ENCODE data around the gene HES3. TPM values are rescaled to one million over a fixed set of nuclear protein-coding genes. Genes with fewer than 3 reads are reported as not detected.

HES3 gene
- total and polyA plus RNA-seq, 2 experiments from 2014 or later: not detected

DNA sequence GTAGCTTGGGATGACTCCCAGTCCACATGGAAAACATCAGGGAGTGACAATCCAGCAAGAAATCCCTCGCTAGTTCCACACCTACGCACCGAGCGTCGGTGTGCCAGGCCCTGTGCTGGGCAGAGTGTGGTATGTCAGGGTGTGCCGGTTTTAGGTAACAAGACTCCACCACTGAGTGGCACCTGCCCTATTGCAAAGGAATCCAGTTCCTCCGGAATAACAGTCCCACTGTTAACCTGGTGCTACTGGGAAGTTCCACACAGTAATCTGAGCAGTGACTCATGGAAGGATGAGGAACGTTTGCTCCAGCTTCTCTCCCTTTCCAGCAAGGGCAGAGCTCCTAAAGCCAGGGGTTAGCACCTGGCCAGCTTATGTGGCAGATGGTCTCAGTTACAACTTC lies 23.7 kb upstream of the HES3 start:
- H3K4me3 ChIP-seq: no peak overlapping the region
- peaks cover 20% of the 10 kb centered on the region for H3K36me3 ChIP-seq
- H3K9me3 ChIP-seq (ENCODE audit: low read depth): no peaks in the 10 kb centered on the region
- H3K27ac ChIP-seq: peak overlapping the region; percentile 34
- no peak for DNase-seq (ENCODE audit: low read depth in 1 of 2, low spot score in 1 of 2)
- H3K27me3 ChIP-seq: no peaks in the 10 kb centered on the region
- TF ChIP-seq, protein P1, sequence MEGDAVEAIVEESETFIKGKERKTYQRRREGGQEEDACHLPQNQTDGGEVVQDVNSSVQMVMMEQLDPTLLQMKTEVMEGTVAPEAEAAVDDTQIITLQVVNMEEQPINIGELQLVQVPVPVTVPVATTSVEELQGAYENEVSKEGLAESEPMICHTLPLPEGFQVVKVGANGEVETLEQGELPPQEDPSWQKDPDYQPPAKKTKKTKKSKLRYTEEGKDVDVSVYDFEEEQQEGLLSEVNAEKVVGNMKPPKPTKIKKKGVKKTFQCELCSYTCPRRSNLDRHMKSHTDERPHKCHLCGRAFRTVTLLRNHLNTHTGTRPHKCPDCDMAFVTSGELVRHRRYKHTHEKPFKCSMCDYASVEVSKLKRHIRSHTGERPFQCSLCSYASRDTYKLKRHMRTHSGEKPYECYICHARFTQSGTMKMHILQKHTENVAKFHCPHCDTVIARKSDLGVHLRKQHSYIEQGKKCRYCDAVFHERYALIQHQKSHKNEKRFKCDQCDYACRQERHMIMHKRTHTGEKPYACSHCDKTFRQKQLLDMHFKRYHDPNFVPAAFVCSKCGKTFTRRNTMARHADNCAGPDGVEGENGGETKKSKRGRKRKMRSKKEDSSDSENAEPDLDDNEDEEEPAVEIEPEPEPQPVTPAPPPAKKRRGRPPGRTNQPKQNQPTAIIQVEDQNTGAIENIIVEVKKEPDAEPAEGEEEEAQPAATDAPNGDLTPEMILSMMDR (IDR thresholded peaks at IDR 0.05; ENCODE audit: low read depth, low read length): no peak
- H3K4me1 ChIP-seq (ENCODE audit: low read depth): peaks cover 7% of the 10 kb centered on the region

- TF ChIP-seq, protein P1 (IDR thresholded peaks at IDR 0.05; ENCODE audit: low read depth, low read length): no peak
- H3K4me3 ChIP-seq: no peak overlapping the region
- no peaks in the 10 kb centered on the region for H3K27me3 ChIP-seq
- no peaks in the 10 kb centered on the region for H3K9me3 ChIP-seq (ENCODE audit: low read depth)
- peaks cover 20% of the 10 kb centered on the region for H3K36me3 ChIP-seq
- H3K27ac ChIP-seq: peak overlapping the region; percentile 69
- H3K4me1 ChIP-seq (ENCODE audit: low read depth): peaks cover 7% of the 10 kb centered on the region
- no peak for DNase-seq (ENCODE audit: low read depth in 1 of 2, low spot score in 1 of 2)
Measured at GRCh38 chr1:6221210-6221784, 22.7 kb upstream of the HES3 start.

GRCh38 chr1:6222636-6223035 lies 21.3 kb upstream of the HES3 start:
- peaks cover 7% of the 10 kb centered on the region for H3K4me1 ChIP-seq (ENCODE audit: low read depth)
- peak in 1 of 2 donors; percentile 58 for DNase-seq (ENCODE audit: low read depth in 1 of 2, low spot score in 1 of 2)
- peak overlapping the region; percentile 69 for H3K27ac ChIP-seq
- no peaks in the 10 kb centered on the region for H3K27me3 ChIP-seq
- H3K36me3 ChIP-seq: peaks cover 28% of the 10 kb centered on the region
- TF ChIP-seq, protein P1 (IDR thresholded peaks at IDR 0.05; ENCODE audit: low read depth, low read length): no peak
- H3K9me3 ChIP-seq (ENCODE audit: low read depth): no peaks in the 10 kb centered on the region
- no peak overlapping the region for H3K4me3 ChIP-seq

GRCh38 chr1:6223617-6224016 lies 20.4 kb upstream of the HES3 start:
- H3K9me3 ChIP-seq (ENCODE audit: low read depth): no peaks in the 10 kb centered on the region
- TF ChIP-seq, protein P1 (IDR thresholded peaks at IDR 0.05; ENCODE audit: low read depth, low read length): no peak
- H3K27me3 ChIP-seq: no peaks in the 10 kb centered on the region
- H3K27ac ChIP-seq: no peak overlapping the region
- H3K4me3 ChIP-seq: no peak overlapping the region
- peaks cover 7% of the 10 kb centered on the region for H3K4me1 ChIP-seq (ENCODE audit: low read depth)
- DNase-seq (ENCODE audit: low read depth in 1 of 2, low spot score in 1 of 2): no peak
- H3K36me3 ChIP-seq: peaks cover 28% of the 10 kb centered on the region

DNA sequence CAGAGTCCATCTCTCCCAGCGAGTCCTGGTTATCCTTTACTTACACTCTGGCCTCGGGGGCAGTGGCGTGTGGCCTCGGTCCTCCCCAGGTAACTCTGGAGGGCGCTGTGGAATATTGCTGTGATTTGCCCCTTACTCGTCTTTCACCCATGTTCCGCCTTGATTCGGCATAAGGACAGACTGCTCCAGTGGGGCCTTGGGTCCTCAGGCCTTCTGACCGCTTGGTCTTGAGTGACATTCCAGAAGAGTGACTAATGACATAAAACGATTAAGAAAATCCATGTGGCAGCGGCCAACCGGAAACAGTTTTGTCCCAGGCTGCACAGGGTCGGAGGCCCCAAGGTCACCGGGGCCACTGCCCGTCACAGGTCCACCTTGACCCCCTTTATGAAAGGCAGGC lies 19.3 kb upstream of the HES3 start:
- no peak overlapping the region for H3K4me3 ChIP-seq
- H3K9me3 ChIP-seq (ENCODE audit: low read depth): no peaks in the 10 kb centered on the region
- no peaks in the 10 kb centered on the region for H3K27me3 ChIP-seq
- H3K36me3 ChIP-seq: peaks cover 29% of the 10 kb centered on the region
- H3K27ac ChIP-seq: no peak overlapping the region
- TF ChIP-seq, protein P1 (IDR thresholded peaks at IDR 0.05; ENCODE audit: low read depth, low read length): no peak
- DNase-seq (ENCODE audit: low read depth in 1 of 2, low spot score in 1 of 2): no peak
- H3K4me1 ChIP-seq (ENCODE audit: low read depth): peaks cover 7% of the 10 kb centered on the region
